Stomach (tissue), 9 donors: ENCODE results near the gene TMOD4. TPM values are rescaled to one million over a fixed set of nuclear protein-coding genes. Genes with fewer than 3 reads are reported as not detected.
"Not testable (repeated sequence)": the region's sequence is repeated elsewhere in the genome, so short reads cannot be mapped to it uniquely, and the experiment has no call there.

Experiments used
- DNase-seq, 2 donors: peaks; one replicate each; pipeline versions ENCODE4 v3.0.0 to v3.0.0-alpha.2; 2013 to 2019
- H3K27ac ChIP-seq, 5 donors: fragments of 200-600 bp in 4 of 5; sonication (generic) in 4 of 5; one replicate each; pipeline ENCODE4 v1.5.1; 2013 to 2019; ENCODE audit warnings: mild to moderate bottlenecking in 1 of 5, moderate library complexity in 1 of 5
- H3K27me3 ChIP-seq, 3 donors: fragments of 200-600 bp; sonication (generic); one replicate each; pipeline ENCODE4 v1.5.1; 2017 to 2019; ENCODE audit warnings: mixed run types in 1 of 3
- H3K36me3 ChIP-seq, 4 donors: fragments of 200-600 bp; sonication (generic); 1 replicate in 3 of 4; 2 replicates in 1 of 4; pipeline ENCODE4 v1.5.1; 2016 to 2019
- H3K4me1 ChIP-seq, 4 donors: fragments of 200-600 bp; sonication (generic); one replicate each; pipeline ENCODE4 v1.5.1; 2016 to 2019
- H3K4me3 ChIP-seq, 4 donors: fragments of 200-600 bp; sonication (generic) in 3 of 4; one replicate each; pipeline ENCODE4 v1.5.1; 2016 to 2019; ENCODE audit warnings: mild to moderate bottlenecking in 1 of 4
- H3K9me3 ChIP-seq, 4 donors: fragments of 200-600 bp; sonication (generic); one replicate each; pipeline ENCODE4 v1.5.1; 2016 to 2019
- CTCF ChIP-seq, 7 experiments: fragments of 450-650 bp in 4 of 7; fragments of 200-600 bp in 3 of 7; sonication (generic) in 3 of 7; IDR thresholded peaks; one replicate each; pipeline ENCODE4 v1.5.1; 2016 to 2019; ENCODE audit warnings: antibody characterized with exemption in 7 of 7, control low read depth in 2 of 7, mild to moderate bottlenecking in 1 of 7
- EP300 ChIP-seq: sonication (generic); formaldehyde crosslinking; IDR thresholded peaks from one replicate; pipeline ENCODE4 v1.6.1; 2017; ENCODE audit warnings: antibody characterized with exemption
- POLR2A ChIP-seq, 4 donors: fragments of 450-650 bp; IDR thresholded peaks; one replicate each; pipeline ENCODE4 v1.6.1; 2016; ENCODE audit warnings: antibody characterized with exemption in 4 of 4, control low read depth in 2 of 4, mild to moderate bottlenecking in 1 of 4, moderate library complexity in 1 of 4
- POLR2AphosphoS5 ChIP-seq, 3 donors: sonication (generic); formaldehyde crosslinking; IDR thresholded peaks; one replicate each; pipeline ENCODE4 v1.6.1; 2016; ENCODE audit warnings: antibody characterized with exemption in 3 of 3
- WGBS, 5 donors: extraction: QIAGEN DNeasy Blood & Tissue Kit in 3 of 5; methylation state at CpG; one replicate each; pipeline versions ENCODE4 v1.1.5 to v1.1.7; 2013 to 2018; 5-methylcytosine and 5-hydroxymethylcytosine counted together
- intact Hi-C: fragments of 100-400 bp; cut with DNase I; formaldehyde crosslinking; loops from one replicate; pipeline ENCODE4 v1.15.1; 2023; ENCODE audit warnings: low total_unique reads
- polyA plus RNA-seq, 3 donors: library from polyadenylated mRNA; stranded (reverse); fragments of 200-250 nt; gene quantifications; one replicate each; pipeline ENCODE4 v1.2.3, GENCODE V29; 2013
- total RNA-seq, 5 donors: library from RNA; depleted of rRNA; stranded (reverse); fragments of >200 nt; gene quantifications; one replicate each; pipeline versions ENCODE4 v1.1.0 to v1.2.3, GENCODE V29; 2014 to 2016
- donor health status: healthy with polysubstance abuse.
- donor health status: Bipolar disorder and iron deficiency.
- donor health status: healthy.

TMOD4 gene
- total and polyA plus RNA-seq, 8 donors, result 1.2 TPM; not detected in 7

GRCh38 chr1:151193856-151194255, 18.1 kb upstream of the TMOD4 start:
- H3K27ac ChIP-seq, result peak overlapping the region in 3 of 5 donors; percentile 92 to 94 (median 93)
- no peak overlapping the region for H3K4me3 ChIP-seq
- H3K36me3 ChIP-seq, result no peaks in the 10 kb centered on the region
- no peak for DNase-seq
- no peaks in the 10 kb centered on the region for H3K27me3 ChIP-seq
- no peaks in the 10 kb centered on the region for H3K9me3 ChIP-seq
- TF ChIP-seq POLR2AphosphoS5 (IDR thresholded peaks at IDR 0.05) (no peak), EP300 (no peak), CTCF (IDR thresholded peaks at IDR 0.05) (no peak), POLR2A (IDR thresholded peaks at IDR 0.05) (no peak)
- intact Hi-C loops, result no loop called here
- H3K4me1 ChIP-seq, result peaks cover 14 to 38% (median 26%) of the 10 kb centered on the region in 4 donors
- 77 to 89% (median 83%) methylated on average over 1 of the region's 1 CpG for WGBS, 5 donors

- Histone ChIP-seq H3K36me3 (no peaks in the 10 kb centered on the region), H3K9me3 (no peaks in the 10 kb centered on the region), H3K4me1 (peaks cover 19 to 43% (median 32%) of the 10 kb centered on the region in 4 donors), H3K27me3 (no peaks in the 10 kb centered on the region), H3K27ac (no peak overlapping the region), H3K4me3 (no peak overlapping the region)
- TF ChIP-seq CTCF (IDR thresholded peaks at IDR 0.05), result no peak
- no peak for TF ChIP-seq POLR2AphosphoS5 (IDR thresholded peaks at IDR 0.05)
- no peak for TF ChIP-seq EP300
- TF ChIP-seq POLR2A (IDR thresholded peaks at IDR 0.05), result no peak
- intact Hi-C loops, result no loop called here
- DNase-seq, result no peak
- 55 to 70% (median 58%) methylated on average over 6 of the region's 6 CpGs for WGBS, 5 donors
Observed at GRCh38 chr1:151193304-151193703, 17.5 kb upstream of the TMOD4 start.

GRCh38 chr1:151192047-151192446, 16.3 kb upstream of the TMOD4 start:
- TF ChIP-seq POLR2A (IDR thresholded peaks at IDR 0.05) (no peak), POLR2AphosphoS5 (IDR thresholded peaks at IDR 0.05) (no peak), CTCF (IDR thresholded peaks at IDR 0.05) (no peak), EP300 (no peak)
- no peak for DNase-seq
- intact Hi-C loops, result no loop called here
- 71 to 79% (median 75%) methylated on average over 7 of the region's 7 CpGs for WGBS, 5 donors
- no peaks in the 10 kb centered on the region for H3K9me3 ChIP-seq
- no peak overlapping the region for H3K4me3 ChIP-seq
- no peaks in the 10 kb centered on the region for H3K36me3 ChIP-seq
- H3K27ac ChIP-seq, result no peak overlapping the region
- peaks cover 19 to 49% (median 34%) of the 10 kb centered on the region in 4 donors for H3K4me1 ChIP-seq
- H3K27me3 ChIP-seq, result no peaks in the 10 kb centered on the region

DNA sequence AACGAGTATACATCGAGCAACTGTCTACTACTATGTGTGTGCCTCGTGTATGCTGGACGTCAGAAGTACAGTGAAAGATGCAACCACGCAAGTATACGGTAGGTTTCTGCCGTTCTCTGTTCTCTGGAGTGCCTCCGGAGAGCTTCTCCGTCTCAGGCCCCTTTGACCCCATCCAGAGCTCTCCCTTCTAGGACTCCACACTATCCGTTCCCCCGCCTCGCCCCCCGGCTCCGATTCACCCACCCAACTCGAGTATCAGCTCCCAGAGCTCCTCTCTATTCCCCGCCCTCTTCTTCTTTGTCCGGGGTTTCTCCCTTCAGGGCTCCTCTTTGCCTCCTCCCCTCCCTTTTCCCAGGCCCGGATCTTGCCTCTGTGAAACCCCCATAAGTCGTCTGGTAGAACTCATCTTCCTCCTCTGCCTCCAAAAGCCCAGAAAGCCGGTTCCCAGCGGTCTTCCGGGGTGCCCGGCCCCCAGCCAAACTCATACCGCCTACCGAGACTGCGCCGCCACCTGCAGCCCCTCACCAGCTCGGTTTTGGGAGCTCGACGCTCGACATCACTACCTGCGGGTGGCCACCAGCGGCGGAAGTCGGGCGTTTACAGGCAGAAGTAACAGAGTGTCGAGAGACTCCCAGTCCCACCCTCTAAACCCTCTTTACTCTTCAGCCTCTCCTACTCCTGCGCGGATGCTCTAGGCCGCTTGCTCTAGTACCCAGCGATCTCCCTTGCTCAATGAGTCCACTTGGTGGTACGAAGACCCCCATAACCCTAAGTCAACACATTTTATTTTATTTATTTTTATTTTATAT, 14.1 kb upstream of the TMOD4 start, which contains the start of gene VPS72:
Gene VPS72, minus strand, starts transcription at position 561 of the 809 bp plus-strand sequence. Its CDS starts 76 bp downstream, at position 485.
- peak; percentile 71 to 87 (median 79) for TF ChIP-seq POLR2AphosphoS5 (IDR thresholded peaks at IDR 0.05)
- peak in 2 of 7 experiments; percentile 13 to 42 for TF ChIP-seq CTCF (IDR thresholded peaks at IDR 0.05)
- TF ChIP-seq EP300, result no peak
- peak in 1 of 4 donors; percentile 20 for TF ChIP-seq POLR2A (IDR thresholded peaks at IDR 0.05)
- intact Hi-C loops, result no loop called here
- no peaks in the 10 kb centered on the region for H3K9me3 ChIP-seq
- 0 to 1% (median 0%) methylated on average over 42 of the region's 42 CpGs for WGBS, 5 donors
- peak within 1 kb of the TSS; percentile 79 to 93 (median 89) for H3K27ac ChIP-seq
- H3K27me3 ChIP-seq, result no peaks in the 10 kb centered on the region
- DNase-seq, result peak; percentile 86 to 97
- H3K4me3 ChIP-seq, result peak within 1 kb of the TSS; percentile 80 to 96 (median 85)
- peaks cover 15 to 43% (median 30%) of the 10 kb centered on the region in 4 donors for H3K4me1 ChIP-seq
- H3K36me3 ChIP-seq, result peaks cover 9 to 13% (median 11%) of the 10 kb centered on the region in 4 donors

- Histone ChIP-seq H3K4me3 (peak overlapping the region; percentile 80 to 96 (median 85)), H3K27ac (peak overlapping the region in 4 of 5 donors; percentile 85 to 93 (median 90)), H3K36me3 (peaks cover 19 to 25% (median 23%) of the 10 kb centered on the region in 4 donors), H3K4me1 (peaks cover 15 to 37% (median 30%) of the 10 kb centered on the region in 4 donors)
- intact Hi-C loops, H3K9me3 ChIP-seq, H3K27me3 ChIP-seq, DNase-seq: not testable (repeated sequence)
- 34 to 61% (median 55%) methylated on average over 8 of the region's 8 CpGs for WGBS, 5 donors
Observed at GRCh38 chr1:151188667-151189066, 12.9 kb upstream of the TMOD4 start.
